NCI-H226 (cell line): ENCODE data around the gene KCNJ1.

Source experiments
- DNase-seq: peaks from one replicate; pipeline ENCODE4 v3.0.0-alpha.2; 2015

The KCNJ1 gene

GRCh38 chr11:128846985-128847384, 20.1 kb downstream of the KCNJ1 start:
- no peak for DNase-seq

GRCh38 chr11:128845334-128845780, 21.7 kb downstream of the KCNJ1 start:
- DNase-seq, result no peak

- DNase-seq, result no peak
Measured at GRCh38 chr11:128843198-128843785, 23.8 kb downstream of the KCNJ1 start.

- DNase-seq, result no peak
Measured at GRCh38 chr11:128841461-128842072, 25.5 kb downstream of the KCNJ1 start.

GRCh38 chr11:128840783-128841182, 26.3 kb downstream of the KCNJ1 start:
- DNase-seq, result no peak

GRCh38 chr11:128840137-128840536, 27.0 kb downstream of the KCNJ1 start:
- DNase-seq, result no peak

GRCh38 chr11:128839081-128839480, 28.0 kb downstream of the KCNJ1 start:
- DNase-seq, result no peak

GRCh38 chr11:128837627-128838026, 29.5 kb downstream of the KCNJ1 start:
- DNase-seq, result no peak

GRCh38 chr11:128835741-128836430, 31.2 kb downstream of the KCNJ1 start:
- DNase-seq, result peak; percentile 90

- no peak for DNase-seq
Measured at GRCh38 chr11:128834157-128834556, 32.9 kb downstream of the KCNJ1 start.

- DNase-seq, result no peak
Measured at GRCh38 chr11:128832121-128832497, 35.0 kb downstream of the KCNJ1 start.

- peak; percentile 54 for DNase-seq
Measured at GRCh38 chr11:128831174-128832120, 35.6 kb downstream of the KCNJ1 start.

- DNase-seq, result no peak
Measured at GRCh38 chr11:128830290-128831173, 36.6 kb downstream of the KCNJ1 start.

- DNase-seq, result no peak
Measured at GRCh38 chr11:128828350-128828749, 38.7 kb downstream of the KCNJ1 start.

- no peak for DNase-seq
Measured at GRCh38 chr11:128827191-128827893, 39.8 kb downstream of the KCNJ1 start.

GRCh38 chr11:128825050-128825784, 41.9 kb downstream of the KCNJ1 start:
- no peak for DNase-seq

GRCh38 chr11:128824191-128825049, 42.7 kb downstream of the KCNJ1 start:
- DNase-seq, result no peak

- no peak for DNase-seq
Measured at GRCh38 chr11:128823753-128824152, 43.3 kb downstream of the KCNJ1 start.

- no peak for DNase-seq
Measured at GRCh38 chr11:128822130-128822529, 45.0 kb downstream of the KCNJ1 start.

- no peak for DNase-seq
Measured at GRCh38 chr11:128821556-128821955, 45.5 kb downstream of the KCNJ1 start.
